ENCODE results near the gene COL27A1.
"Not testable (repeated sequence)": the region's sequence is repeated elsewhere in the genome, so short reads cannot be mapped to it uniquely, and the experiment has no call there.

The COL27A1 gene

DNA sequence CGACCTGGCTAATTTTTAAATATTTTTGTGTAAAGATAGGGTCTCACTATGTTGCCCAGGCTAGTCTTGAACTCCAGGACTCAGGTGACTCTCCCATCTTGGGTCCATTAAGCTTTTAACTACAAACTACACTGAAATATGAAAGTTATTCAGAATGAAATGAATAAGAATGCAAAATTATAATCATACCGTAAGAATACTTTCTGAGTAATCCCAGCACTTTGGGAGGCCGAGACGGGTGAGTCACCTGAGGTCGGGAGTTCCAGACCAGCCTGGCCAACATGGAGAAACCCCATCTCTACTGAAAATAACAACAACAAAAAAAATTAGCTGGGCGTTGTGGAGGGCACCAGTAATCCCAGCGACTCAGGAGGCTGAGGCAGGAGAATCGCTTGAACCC, 166.4 kb downstream of the COL27A1 start:
- Histone ChIP-seq H3K9me3 (ENCODE audit: insufficient read depth, low read length, severe bottlenecking) (no peaks in the 10 kb centered on the region), H3K27ac (ENCODE audit: low read length) (no peak overlapping the region), H3K9ac (ENCODE audit: low read depth, low read length) (no peak overlapping the region), H3K4me2 (ENCODE audit: insufficient read depth, low read length) (no peak overlapping the region), H3K4me1 (ENCODE audit: insufficient read depth, low read length) (peaks cover 13% of the 10 kb centered on the region), H3K4me3 (ENCODE audit: low read depth in 1 of 2, low read length in 2 of 2) (no peak overlapping the region), H2AFZ (ENCODE audit: low read depth, low read length) (no peak overlapping the region), H4K20me1 (ENCODE audit: insufficient read depth, low read length) (no peaks in the 10 kb centered on the region), H3K36me3 (ENCODE audit: insufficient read depth, low read length) (no peaks in the 10 kb centered on the region), H3K79me2 (ENCODE audit: insufficient read depth, low read length) (no peaks in the 10 kb centered on the region), H3K27me3 (ENCODE audit: insufficient read depth, low read length, poor library complexity) (no peaks in the 10 kb centered on the region)
- DNase-seq = no peak
- ATAC-seq (ENCODE audit: insufficient read depth, low read depth) = no peak
- TF ChIP-seq, protein P1, sequence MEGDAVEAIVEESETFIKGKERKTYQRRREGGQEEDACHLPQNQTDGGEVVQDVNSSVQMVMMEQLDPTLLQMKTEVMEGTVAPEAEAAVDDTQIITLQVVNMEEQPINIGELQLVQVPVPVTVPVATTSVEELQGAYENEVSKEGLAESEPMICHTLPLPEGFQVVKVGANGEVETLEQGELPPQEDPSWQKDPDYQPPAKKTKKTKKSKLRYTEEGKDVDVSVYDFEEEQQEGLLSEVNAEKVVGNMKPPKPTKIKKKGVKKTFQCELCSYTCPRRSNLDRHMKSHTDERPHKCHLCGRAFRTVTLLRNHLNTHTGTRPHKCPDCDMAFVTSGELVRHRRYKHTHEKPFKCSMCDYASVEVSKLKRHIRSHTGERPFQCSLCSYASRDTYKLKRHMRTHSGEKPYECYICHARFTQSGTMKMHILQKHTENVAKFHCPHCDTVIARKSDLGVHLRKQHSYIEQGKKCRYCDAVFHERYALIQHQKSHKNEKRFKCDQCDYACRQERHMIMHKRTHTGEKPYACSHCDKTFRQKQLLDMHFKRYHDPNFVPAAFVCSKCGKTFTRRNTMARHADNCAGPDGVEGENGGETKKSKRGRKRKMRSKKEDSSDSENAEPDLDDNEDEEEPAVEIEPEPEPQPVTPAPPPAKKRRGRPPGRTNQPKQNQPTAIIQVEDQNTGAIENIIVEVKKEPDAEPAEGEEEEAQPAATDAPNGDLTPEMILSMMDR (IDR thresholded peaks at IDR 0.05; ENCODE audit: borderline replicate concordance, extremely low read depth, low read length, poor library complexity, severe bottlenecking) = no peak

DNA sequence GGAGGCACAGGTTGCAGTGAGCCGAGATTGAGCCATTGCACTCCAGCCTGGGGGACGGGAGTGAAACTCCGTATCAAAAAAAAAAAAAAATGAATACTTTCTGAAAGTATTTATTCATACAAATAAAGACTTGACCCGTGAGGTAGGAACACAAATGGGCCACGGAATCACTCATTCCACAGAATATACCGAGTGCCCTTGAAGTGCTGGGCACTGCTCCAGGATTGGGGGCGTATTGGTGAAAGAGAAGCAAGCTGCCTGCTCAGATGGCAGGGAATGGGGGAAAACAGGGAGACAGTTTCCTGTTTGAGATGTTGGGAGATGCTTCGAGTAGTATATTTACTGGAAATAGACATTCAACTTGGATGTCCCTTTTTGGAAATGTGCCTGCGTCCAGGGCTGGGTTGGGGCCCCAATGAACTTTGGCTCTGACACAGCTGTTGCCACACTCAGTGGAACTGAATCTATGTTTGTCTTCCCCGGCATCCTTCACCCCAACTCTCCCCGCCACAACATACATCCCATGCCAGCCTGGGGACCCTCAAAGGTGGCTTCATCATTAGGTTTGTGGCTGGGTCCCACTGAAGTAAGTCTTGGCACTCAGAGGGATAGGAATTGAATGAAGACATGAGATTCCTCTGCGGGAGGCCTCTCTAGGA, 167.0 kb downstream of the COL27A1 start:
- H3K9ac ChIP-seq (ENCODE audit: low read depth, low read length); H3K27me3 ChIP-seq (ENCODE audit: insufficient read depth, low read length, poor library complexity); ATAC-seq (ENCODE audit: insufficient read depth, low read depth); H3K79me2 ChIP-seq (ENCODE audit: insufficient read depth, low read length); DNase-seq; H2AFZ ChIP-seq (ENCODE audit: low read depth, low read length); H3K9me3 ChIP-seq (ENCODE audit: insufficient read depth, low read length, severe bottlenecking); H3K36me3 ChIP-seq (ENCODE audit: insufficient read depth, low read length); H3K4me3 ChIP-seq (ENCODE audit: low read depth in 1 of 2, low read length in 2 of 2); H4K20me1 ChIP-seq (ENCODE audit: insufficient read depth, low read length); H3K4me2 ChIP-seq (ENCODE audit: insufficient read depth, low read length); H3K27ac ChIP-seq (ENCODE audit: low read length): not testable (repeated sequence)
- H3K4me1 ChIP-seq (ENCODE audit: insufficient read depth, low read length) = peaks cover 13% of the 10 kb centered on the region

DNA sequence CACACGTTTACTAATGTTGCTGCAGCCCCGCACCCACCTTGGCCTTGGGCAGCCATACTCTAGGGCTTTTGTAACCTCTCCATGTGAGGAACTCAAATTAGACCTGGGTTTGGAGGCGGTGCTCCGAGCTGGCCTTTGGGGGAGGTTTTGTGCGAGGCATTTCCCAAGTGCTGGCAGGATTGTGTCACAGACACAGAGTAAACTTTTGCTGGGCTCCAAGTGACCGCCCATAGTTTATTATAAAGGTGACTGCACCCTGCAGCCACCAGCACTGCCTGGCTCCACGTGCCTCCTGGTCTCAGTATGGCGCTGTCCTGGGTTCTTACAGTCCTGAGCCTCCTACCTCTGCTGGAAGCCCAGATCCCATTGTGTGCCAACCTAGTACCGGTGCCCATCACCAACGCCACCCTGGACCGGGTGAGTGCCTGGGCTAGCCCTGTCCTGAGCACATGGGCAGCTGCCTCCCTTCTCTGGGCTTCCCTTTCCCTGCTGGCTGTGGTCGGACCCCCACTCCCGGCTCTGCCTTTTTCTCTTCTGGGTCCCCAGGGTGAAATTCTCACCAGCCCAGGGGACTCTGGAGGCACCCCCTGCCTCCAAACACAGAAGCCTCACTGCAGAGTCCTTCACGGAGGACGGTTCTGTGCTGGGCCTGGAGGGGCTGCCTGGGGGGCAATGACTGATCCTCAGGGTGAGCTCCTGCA, 167.6 kb downstream of the COL27A1 start, which contains the start of gene ORM1:
Gene ORM1, plus strand, starts transcription at position 268 of the 701 bp plus-strand sequence. Its CDS starts 36 bp downstream, at position 304.
- ATAC-seq (ENCODE audit: insufficient read depth, low read depth); H4K20me1 ChIP-seq (ENCODE audit: insufficient read depth, low read length); H2AFZ ChIP-seq (ENCODE audit: low read depth, low read length); H3K36me3 ChIP-seq (ENCODE audit: insufficient read depth, low read length); H3K4me1 ChIP-seq (ENCODE audit: insufficient read depth, low read length); H3K79me2 ChIP-seq (ENCODE audit: insufficient read depth, low read length); H3K4me2 ChIP-seq (ENCODE audit: insufficient read depth, low read length); H3K9me3 ChIP-seq (ENCODE audit: insufficient read depth, low read length, severe bottlenecking); H3K9ac ChIP-seq (ENCODE audit: low read depth, low read length); H3K27me3 ChIP-seq (ENCODE audit: insufficient read depth, low read length, poor library complexity); H3K4me3 ChIP-seq (ENCODE audit: low read depth in 1 of 2, low read length in 2 of 2); DNase-seq; H3K27ac ChIP-seq (ENCODE audit: low read length): not testable (repeated sequence)

DNA sequence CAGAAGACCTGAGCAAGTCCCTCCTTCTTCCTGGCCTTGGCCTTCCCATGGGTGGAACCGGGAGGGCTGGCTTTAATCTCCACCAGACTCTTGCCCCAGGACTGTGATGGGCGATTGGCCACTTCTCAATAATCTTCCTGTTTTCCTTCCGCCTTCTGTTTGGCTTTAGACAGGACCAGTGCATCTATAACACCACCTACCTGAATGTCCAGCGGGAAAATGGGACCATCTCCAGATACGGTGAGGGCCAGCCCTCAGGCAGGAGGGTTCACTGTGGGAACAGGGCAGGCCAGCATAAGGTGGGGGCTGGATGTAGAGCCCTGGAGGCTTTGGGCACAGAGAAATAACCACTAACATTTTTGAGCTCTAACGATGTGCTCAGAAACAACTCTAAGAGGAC, 168.5 kb downstream of the COL27A1 start:
- ATAC-seq (ENCODE audit: insufficient read depth, low read depth); H3K9ac ChIP-seq (ENCODE audit: low read depth, low read length); H3K27me3 ChIP-seq (ENCODE audit: insufficient read depth, low read length, poor library complexity); H3K9me3 ChIP-seq (ENCODE audit: insufficient read depth, low read length, severe bottlenecking); H3K4me3 ChIP-seq (ENCODE audit: low read depth in 1 of 2, low read length in 2 of 2); DNase-seq; H2AFZ ChIP-seq (ENCODE audit: low read depth, low read length); H3K27ac ChIP-seq (ENCODE audit: low read length); H4K20me1 ChIP-seq (ENCODE audit: insufficient read depth, low read length); H3K4me2 ChIP-seq (ENCODE audit: insufficient read depth, low read length); H3K4me1 ChIP-seq (ENCODE audit: insufficient read depth, low read length); H3K36me3 ChIP-seq (ENCODE audit: insufficient read depth, low read length); H3K79me2 ChIP-seq (ENCODE audit: insufficient read depth, low read length): not testable (repeated sequence)

DNA sequence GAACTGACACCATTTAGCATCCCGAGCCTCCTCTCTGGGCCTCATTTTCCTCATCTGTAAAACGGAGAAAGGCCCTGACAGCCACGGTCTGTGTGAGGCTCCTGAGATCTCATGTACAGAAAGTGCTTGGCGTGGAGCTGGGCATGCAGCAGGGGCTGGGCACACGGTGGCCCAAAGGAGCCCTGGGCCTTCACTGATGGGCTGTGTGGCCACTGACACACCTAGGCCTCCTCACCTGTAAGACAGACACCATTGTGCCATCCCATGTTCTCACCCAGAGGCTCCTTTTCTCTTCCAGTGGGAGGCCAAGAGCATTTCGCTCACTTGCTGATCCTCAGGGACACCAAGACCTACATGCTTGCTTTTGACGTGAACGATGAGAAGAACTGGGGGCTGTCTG, 169.2 kb downstream of the COL27A1 start:
- Histone ChIP-seq H3K9me3 (ENCODE audit: insufficient read depth, low read length, severe bottlenecking) (no peaks in the 10 kb centered on the region), H3K4me1 (ENCODE audit: insufficient read depth, low read length) (no peaks in the 10 kb centered on the region), H3K36me3 (ENCODE audit: insufficient read depth, low read length) (no peaks in the 10 kb centered on the region), H3K27me3 (ENCODE audit: insufficient read depth, low read length, poor library complexity) (no peaks in the 10 kb centered on the region), H3K79me2 (ENCODE audit: insufficient read depth, low read length) (no peaks in the 10 kb centered on the region), H3K9ac (ENCODE audit: low read depth, low read length) (no peak overlapping the region), H4K20me1 (ENCODE audit: insufficient read depth, low read length) (no peaks in the 10 kb centered on the region), H3K4me3 (ENCODE audit: low read depth in 1 of 2, low read length in 2 of 2) (no peak overlapping the region), H2AFZ (ENCODE audit: low read depth, low read length) (no peak overlapping the region), H3K27ac (ENCODE audit: low read length) (no peak overlapping the region), H3K4me2 (ENCODE audit: insufficient read depth, low read length) (no peak overlapping the region)
- ATAC-seq (ENCODE audit: insufficient read depth, low read depth) (no peak), DNase-seq (no peak)
- TF ChIP-seq EZH2 (IDR thresholded peaks at IDR 0.05; ENCODE audit: borderline replicate concordance, low read depth, low read length, severe bottlenecking) = no peak
- TF ChIP-seq, protein P1 (IDR thresholded peaks at IDR 0.05; ENCODE audit: borderline replicate concordance, extremely low read depth, low read length, poor library complexity, severe bottlenecking) = no peak

DNA sequence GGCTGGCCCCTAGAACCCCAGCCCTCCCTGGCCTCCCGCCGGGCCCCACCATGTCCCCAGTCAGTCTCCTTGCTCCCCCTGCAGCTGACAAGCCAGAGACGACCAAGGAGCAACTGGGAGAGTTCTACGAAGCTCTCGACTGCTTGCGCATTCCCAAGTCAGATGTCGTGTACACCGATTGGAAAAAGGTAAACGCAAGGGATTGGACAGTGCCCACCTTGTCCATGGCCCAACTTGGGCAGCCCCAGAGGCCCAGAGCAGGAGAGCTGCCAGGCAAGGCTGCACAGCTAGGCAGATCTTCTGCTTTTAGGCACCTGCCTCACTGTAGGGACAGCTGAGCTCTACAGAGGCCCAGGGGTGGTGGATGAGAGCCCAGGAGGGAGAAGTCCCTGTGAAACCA, 169.6 kb downstream of the COL27A1 start:
- ATAC-seq (ENCODE audit: insufficient read depth, low read depth) = peak; percentile 28; the same call in 1 of the 3 replicates
- not testable (repeated sequence) for H2AFZ ChIP-seq (ENCODE audit: low read depth, low read length); DNase-seq; H3K4me3 ChIP-seq (ENCODE audit: low read depth in 1 of 2, low read length in 2 of 2); H3K4me1 ChIP-seq (ENCODE audit: insufficient read depth, low read length); H3K27me3 ChIP-seq (ENCODE audit: insufficient read depth, low read length, poor library complexity); H3K27ac ChIP-seq (ENCODE audit: low read length); H3K9me3 ChIP-seq (ENCODE audit: insufficient read depth, low read length, severe bottlenecking); H3K9ac ChIP-seq (ENCODE audit: low read depth, low read length); H4K20me1 ChIP-seq (ENCODE audit: insufficient read depth, low read length); H3K4me2 ChIP-seq (ENCODE audit: insufficient read depth, low read length); H3K79me2 ChIP-seq (ENCODE audit: insufficient read depth, low read length); H3K36me3 ChIP-seq (ENCODE audit: insufficient read depth, low read length)
